NCI-H2107 treated with DMSO at 0.1 percent for 48 hours (cell line): Measurements from ENCODE around the gene TPD52L1.
A peak's percentile ranks its signal among the peaks of the same experiment; 100 is the strongest.
"Not testable (repeated sequence)": the region's sequence is repeated elsewhere in the genome, so short reads cannot be mapped to it uniquely, and the experiment has no call there.

Experiments used
- DNase-seq: peaks from one replicate; lab custom pipeline; 2025; ENCODE audit not compliant: unreplicated experiment; lab: John Stamatoyannopoulos, UW

Gene TPD52L1

GRCh38 chr6:125269328-125269985 lies 115.9 kb downstream of the TPD52L1 start:
- no peak for DNase-seq

GRCh38 chr6:125270380-125270779 lies 116.8 kb downstream of the TPD52L1 start:
- no peak for DNase-seq

GRCh38 chr6:125271486-125272159 lies 118.0 kb downstream of the TPD52L1 start:
- DNase-seq = no peak

GRCh38 chr6:125273251-125273650 lies 119.7 kb downstream of the TPD52L1 start:
- DNase-seq = no peak

- peak; percentile 81 for DNase-seq
Measured at GRCh38 chr6:125273965-125274364, 120.4 kb downstream of the TPD52L1 start.

- DNase-seq = no peak
Measured at GRCh38 chr6:125274935-125275334, 121.4 kb downstream of the TPD52L1 start.

GRCh38 chr6:125275779-125276178 lies 122.2 kb downstream of the TPD52L1 start:
- peak; percentile 76 for DNase-seq

GRCh38 chr6:125277838-125278237 lies 124.3 kb downstream of the TPD52L1 start:
- DNase-seq = peak; percentile 59

GRCh38 chr6:125279961-125280360 lies 126.4 kb downstream of the TPD52L1 start:
- DNase-seq = no peak

GRCh38 chr6:125280370-125281035 lies 126.9 kb downstream of the TPD52L1 start:
- DNase-seq = not testable (repeated sequence)

GRCh38 chr6:125282470-125282869 lies 128.9 kb downstream of the TPD52L1 start:
- not testable (repeated sequence) for DNase-seq

GRCh38 chr6:125285353-125285752 lies 131.8 kb downstream of the TPD52L1 start:
- DNase-seq = no peak

- no peak for DNase-seq
Measured at GRCh38 chr6:125285936-125286335, 132.4 kb downstream of the TPD52L1 start.

- DNase-seq = no peak
Measured at GRCh38 chr6:125287718-125288117, 134.1 kb downstream of the TPD52L1 start.

GRCh38 chr6:125293587-125293986 lies 140.0 kb downstream of the TPD52L1 start:
- DNase-seq = no peak

- no peak for DNase-seq
Measured at GRCh38 chr6:125294036-125294435, 140.5 kb downstream of the TPD52L1 start.

- no peak for DNase-seq
Measured at GRCh38 chr6:125294925-125295324, 141.4 kb downstream of the TPD52L1 start.

GRCh38 chr6:125296471-125296870 lies 142.9 kb downstream of the TPD52L1 start:
- no peak for DNase-seq

- DNase-seq = no peak
Measured at GRCh38 chr6:125299257-125299656, 145.7 kb downstream of the TPD52L1 start.

- DNase-seq = no peak
Measured at GRCh38 chr6:125300992-125301434, 147.4 kb downstream of the TPD52L1 start.

GRCh38 chr6:125301435-125302391 lies 148.1 kb downstream of the TPD52L1 start, which contains the start of gene HDDC2:
Gene HDDC2 (minus strand): TSS chr6:125301967. CDS start chr6:125301932, 35 bp downstream.
- no peak for DNase-seq
